K562 (cell line): ENCODE data around the gene EXOSC2. TPM values are rescaled to one million over a fixed set of nuclear protein-coding genes. Genes with fewer than 3 reads are reported as not detected.

Experiments
- CC2D1A ChIP-seq: fragments of 450-650 bp; IDR thresholded peaks from 2 replicates; pipeline ENCODE4 v1.6.1; 2017; ENCODE audit warnings: mild to moderate bottlenecking
- GATAD2A ChIP-seq: fragments of 450-650 bp; IDR thresholded peaks from 2 replicates; pipeline ENCODE4 v1.6.1; 2017
- IRF9 ChIP-seq: fragments of 450-650 bp; IDR thresholded peaks from 2 replicates; pipeline ENCODE4 v1.6.1; 2016; ENCODE audit warnings: missing biosample characterization, missing genetic modification characterization
- KAT8 ChIP-seq: fragments of 450-650 bp; IDR thresholded peaks from 2 replicates; pipeline ENCODE4 v1.6.1; 2016; ENCODE audit warnings: low read depth, mild to moderate bottlenecking
- NCOA1 ChIP-seq: fragments of 450-650 bp; IDR thresholded peaks from 2 replicates; pipeline ENCODE4 v1.6.1; 2016; ENCODE audit warnings: low read depth
- RNF219 ChIP-seq: fragments of 250-450 bp; sonication (Bioruptor Pico); IDR thresholded peaks from 2 replicates; pipeline ENCODE4 v1.5.0; 2022; ENCODE audit warnings: mild to moderate bottlenecking
- TCF7L2 ChIP-seq: fragments of 150-350 bp; IDR thresholded peaks from 2 replicates; pipeline ENCODE4 v1.6.1; 2016; ENCODE audit warnings: low read depth, mild to moderate bottlenecking, low read length, moderate library complexity
- ZFP30 ChIP-seq: fragments of 250-450 bp; sonication (Bioruptor Pico); IDR thresholded peaks from 2 replicates; pipeline ENCODE4 v1.8.0; 2022; ENCODE audit warnings: moderate library complexity, mild to moderate bottlenecking, inconsistent platforms, borderline replicate concordance
- ZNF24 ChIP-seq: fragments of 450-650 bp; IDR thresholded peaks from 2 replicates; pipeline ENCODE4 v1.6.1; 2016
- ZNF717 ChIP-seq: fragments of 250-450 bp; sonication (Bioruptor Pico); IDR thresholded peaks from 2 replicates; pipeline ENCODE4 v1.5.0; 2021
- polyA plus RNA-seq, 8 experiments: library from polyadenylated mRNA; depleted of rRNA in 4 of 8; stranded (reverse) in 5 of 8; unstranded in 3 of 8; fragments of >200 nt; fragmentation: Nextera tagmentation in 2 of 8; fragmentation: Illumina TruSeq in 1 of 8; extraction: Ambion mirVana in 2 of 8; extraction: Trizol in 1 of 8; gene quantifications; 2 replicates each; pipeline versions ENCODE4 v1.2.1 to v1.2.3, GENCODE V29; 2011 to 2014; ENCODE audit warnings: inconsistent platforms in 1 of 8, missing spikeins in 1 of 8
- total RNA-seq, 7 experiments: library from RNA; depleted of rRNA in 6 of 7; stranded (reverse); fragments of >200 nt in 6 of 7; fragmentation: Illumina TruSeq in 2 of 7; extraction: Trizol in 2 of 7; gene quantifications; 2 replicates each; pipeline versions ENCODE4 v1.2.1 to v1.2.3, GENCODE V29; 2011 to 2021; ENCODE audit warnings: low replicate concordance in 1 of 7
- TF ChIP-seq, protein P1 (sequence below), 2 experiments: fragments of 150-350 bp in 1 of 2; IDR thresholded peaks; 2 replicates each; pipeline ENCODE4 v1.6.1; 2012 to 2016; ENCODE audit warnings: low read depth in 2 of 2, low read length in 2 of 2, mild to moderate bottlenecking in 1 of 2, moderate library complexity in 1 of 2
- TF ChIP-seq, protein P2 (sequence below), 2 experiments: fragments of 450-650 bp; formaldehyde crosslinking in 1 of 2; IDR thresholded peaks; 2 replicates each; pipeline versions ENCODE4 v1.4.0 to v1.6.1; 2014 to 2020; ENCODE audit warnings: mild to moderate bottlenecking in 2 of 2, borderline replicate concordance in 1 of 2, low read depth in 1 of 2

EXOSC2 gene
- total and polyA plus RNA-seq, 9 of the 15 experiments (the other 6 are each of a cell fraction or from before 2014, with no cell fraction given) = 46.0 to 101 (median 77.6) TPM

GRCh38 chr9:130712564-130713285, 19.1 kb downstream of the EXOSC2 start (continued):
- TF ChIP-seq RNF219 (CRISPR knock-in tag) (no peak), TCF7L2 (no peak), IRF9 (tag) (no peak), ZNF717 (CRISPR knock-in tag) (no peak), KAT8 (no peak), CC2D1A (no peak), GATAD2A (peak; percentile 66; the same call in 1 of the 2 replicates), ZFP30 (no peak), NCOA1 (no peak), ZNF24 (no peak)
- TF ChIP-seq, protein P1, sequence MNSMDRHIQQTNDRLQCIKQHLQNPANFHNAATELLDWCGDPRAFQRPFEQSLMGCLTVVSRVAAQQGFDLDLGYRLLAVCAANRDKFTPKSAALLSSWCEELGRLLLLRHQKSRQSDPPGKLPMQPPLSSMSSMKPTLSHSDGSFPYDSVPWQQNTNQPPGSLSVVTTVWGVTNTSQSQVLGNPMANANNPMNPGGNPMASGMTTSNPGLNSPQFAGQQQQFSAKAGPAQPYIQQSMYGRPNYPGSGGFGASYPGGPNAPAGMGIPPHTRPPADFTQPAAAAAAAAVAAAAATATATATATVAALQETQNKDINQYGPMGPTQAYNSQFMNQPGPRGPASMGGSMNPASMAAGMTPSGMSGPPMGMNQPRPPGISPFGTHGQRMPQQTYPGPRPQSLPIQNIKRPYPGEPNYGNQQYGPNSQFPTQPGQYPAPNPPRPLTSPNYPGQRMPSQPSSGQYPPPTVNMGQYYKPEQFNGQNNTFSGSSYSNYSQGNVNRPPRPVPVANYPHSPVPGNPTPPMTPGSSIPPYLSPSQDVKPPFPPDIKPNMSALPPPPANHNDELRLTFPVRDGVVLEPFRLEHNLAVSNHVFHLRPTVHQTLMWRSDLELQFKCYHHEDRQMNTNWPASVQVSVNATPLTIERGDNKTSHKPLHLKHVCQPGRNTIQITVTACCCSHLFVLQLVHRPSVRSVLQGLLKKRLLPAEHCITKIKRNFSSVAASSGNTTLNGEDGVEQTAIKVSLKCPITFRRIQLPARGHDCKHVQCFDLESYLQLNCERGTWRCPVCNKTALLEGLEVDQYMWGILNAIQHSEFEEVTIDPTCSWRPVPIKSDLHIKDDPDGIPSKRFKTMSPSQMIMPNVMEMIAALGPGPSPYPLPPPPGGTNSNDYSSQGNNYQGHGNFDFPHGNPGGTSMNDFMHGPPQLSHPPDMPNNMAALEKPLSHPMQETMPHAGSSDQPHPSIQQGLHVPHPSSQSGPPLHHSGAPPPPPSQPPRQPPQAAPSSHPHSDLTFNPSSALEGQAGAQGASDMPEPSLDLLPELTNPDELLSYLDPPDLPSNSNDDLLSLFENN (IDR thresholded peaks at IDR 0.05; ENCODE audit: low read depth in 2 of 2, low read length in 2 of 2) = no peak
- TF ChIP-seq, protein P2, sequence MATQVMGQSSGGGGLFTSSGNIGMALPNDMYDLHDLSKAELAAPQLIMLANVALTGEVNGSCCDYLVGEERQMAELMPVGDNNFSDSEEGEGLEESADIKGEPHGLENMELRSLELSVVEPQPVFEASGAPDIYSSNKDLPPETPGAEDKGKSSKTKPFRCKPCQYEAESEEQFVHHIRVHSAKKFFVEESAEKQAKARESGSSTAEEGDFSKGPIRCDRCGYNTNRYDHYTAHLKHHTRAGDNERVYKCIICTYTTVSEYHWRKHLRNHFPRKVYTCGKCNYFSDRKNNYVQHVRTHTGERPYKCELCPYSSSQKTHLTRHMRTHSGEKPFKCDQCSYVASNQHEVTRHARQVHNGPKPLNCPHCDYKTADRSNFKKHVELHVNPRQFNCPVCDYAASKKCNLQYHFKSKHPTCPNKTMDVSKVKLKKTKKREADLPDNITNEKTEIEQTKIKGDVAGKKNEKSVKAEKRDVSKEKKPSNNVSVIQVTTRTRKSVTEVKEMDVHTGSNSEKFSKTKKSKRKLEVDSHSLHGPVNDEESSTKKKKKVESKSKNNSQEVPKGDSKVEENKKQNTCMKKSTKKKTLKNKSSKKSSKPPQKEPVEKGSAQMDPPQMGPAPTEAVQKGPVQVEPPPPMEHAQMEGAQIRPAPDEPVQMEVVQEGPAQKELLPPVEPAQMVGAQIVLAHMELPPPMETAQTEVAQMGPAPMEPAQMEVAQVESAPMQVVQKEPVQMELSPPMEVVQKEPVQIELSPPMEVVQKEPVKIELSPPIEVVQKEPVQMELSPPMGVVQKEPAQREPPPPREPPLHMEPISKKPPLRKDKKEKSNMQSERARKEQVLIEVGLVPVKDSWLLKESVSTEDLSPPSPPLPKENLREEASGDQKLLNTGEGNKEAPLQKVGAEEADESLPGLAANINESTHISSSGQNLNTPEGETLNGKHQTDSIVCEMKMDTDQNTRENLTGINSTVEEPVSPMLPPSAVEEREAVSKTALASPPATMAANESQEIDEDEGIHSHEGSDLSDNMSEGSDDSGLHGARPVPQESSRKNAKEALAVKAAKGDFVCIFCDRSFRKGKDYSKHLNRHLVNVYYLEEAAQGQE (IDR thresholded peaks at IDR 0.05; ENCODE audit: borderline replicate concordance) = no peak
- TF ChIP-seq, protein P2 (CRISPR knock-in tag; IDR thresholded peaks at IDR 0.05; ENCODE audit: low read depth) = no peak
